Ascending aorta (tissue), 2 donors: ENCODE data around the gene BNIP3. TPM values are rescaled to one million over a fixed set of nuclear protein-coding genes. Genes with fewer than 3 reads are reported as not detected.
A peak's percentile ranks its signal among the peaks of the same experiment; 100 is the strongest.

Source experiments
- DNase-seq, 2 donors: peaks; one replicate each; pipeline ENCODE4 v3.0.0-alpha.2; 2019; ENCODE audit warnings: low spot score in 2 of 2
- H3K27ac ChIP-seq, 2 donors: fragments of 200-600 bp; sonication (generic); one replicate each; pipeline ENCODE4 v1.5.1; 2016 to 2017; ENCODE audit warnings: mild to moderate bottlenecking in 1 of 2
- H3K27me3 ChIP-seq: fragments of 200-600 bp; sonication (generic); one replicate; pipeline ENCODE4 v1.5.1; 2017
- H3K36me3 ChIP-seq, 2 donors: fragments of 200-600 bp; sonication (generic); one replicate each; pipeline ENCODE4 v1.5.1; 2016
- H3K4me1 ChIP-seq, 2 donors: fragments of 200-600 bp; sonication (generic); one replicate each; pipeline ENCODE4 v1.5.1; 2016 to 2017; ENCODE audit warnings: mild to moderate bottlenecking in 1 of 2
- H3K4me3 ChIP-seq, 2 donors: fragments of 200-600 bp; sonication (generic); one replicate each; pipeline ENCODE4 v1.5.1; 2016 to 2017; ENCODE audit warnings: mild to moderate bottlenecking in 1 of 2
- H3K9me3 ChIP-seq, 2 donors: fragments of 200-600 bp; sonication (generic); one replicate each; pipeline ENCODE4 v1.5.1; 2016
- CTCF ChIP-seq, 3 experiments: fragments of 200-600 bp in 2 of 3; fragments of 450-650 bp in 1 of 3; sonication (generic) in 2 of 3; IDR thresholded peaks; one replicate each; pipeline ENCODE4 v1.5.1; 2016 to 2019; ENCODE audit warnings: antibody characterized with exemption in 3 of 3, mild to moderate bottlenecking in 1 of 3, moderate library complexity in 1 of 3
- intact Hi-C: fragments of 100-400 bp; cut with DNase I; formaldehyde crosslinking; loops from one replicate; pipeline ENCODE4 v1.15.1; 2023
- total RNA-seq: library from RNA; depleted of rRNA; stranded (reverse); fragments of >200 nt; gene quantifications from one replicate; pipeline ENCODE4 v1.1.0, GENCODE V29; 2016

BNIP3 gene
- total RNA-seq, 1 donor from 2014 or later: 18.3 TPM

- TF ChIP-seq CTCF (IDR thresholded peaks at IDR 0.05): no peak
Observed at GRCh38 chr10:131983780-131984179, 2.1 kb upstream of the BNIP3 start.

DNA sequence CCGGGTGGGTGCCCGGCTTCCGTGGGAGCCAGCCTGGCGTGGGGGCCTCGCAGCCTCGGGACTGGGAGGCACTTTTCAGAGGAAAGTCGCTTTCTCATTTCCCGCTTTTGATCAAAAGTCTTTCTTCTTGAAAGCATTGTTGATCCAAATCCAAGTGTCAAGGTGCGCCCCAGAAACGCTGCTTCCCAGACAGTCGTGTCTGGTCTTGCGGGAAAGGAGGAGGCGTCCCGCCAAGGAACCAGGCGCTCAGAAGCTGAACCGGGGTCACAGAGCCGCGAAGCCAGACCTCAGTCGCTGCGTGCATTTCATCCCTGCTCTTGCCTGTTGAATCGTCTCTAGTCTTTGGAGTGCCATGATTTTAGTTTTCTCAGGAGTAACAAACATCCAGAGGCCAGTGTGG, 1.1 kb upstream of the BNIP3 start:
- TF ChIP-seq CTCF (IDR thresholded peaks at IDR 0.05): no peak
- Histone ChIP-seq H3K36me3 (no peaks in the 10 kb centered on the region), H3K27me3 (no peaks in the 10 kb centered on the region), H3K9me3 (no peaks in the 10 kb centered on the region), H3K4me1 (peaks cover 6 to 11% of the 10 kb centered on the region in 2 donors), H3K4me3 (peak overlapping the region; percentile 92 to 99), H3K27ac (no peak overlapping the region)
- intact Hi-C loops: loop anchor here (1.0 to 5.0 kb wide), 5 partner anchors 36 to 555 kb away; partner anchors contain the start of genes INPP5A, LRRC27 and STK32C
- DNase-seq: no peak

More at GRCh38 chr10:131983780-131984179, 2.1 kb upstream of the BNIP3 start:
- Histone ChIP-seq H3K4me1 (peaks cover 6 to 11% of the 10 kb centered on the region in 2 donors), H3K9me3 (peaks cover 0 to 5% of the 10 kb centered on the region in 2 donors), H3K27me3 (no peaks in the 10 kb centered on the region), H3K36me3 (no peaks in the 10 kb centered on the region), H3K4me3 (no peak overlapping the region), H3K27ac (no peak overlapping the region)
- no peak for DNase-seq
- intact Hi-C loops: loop anchor here (2.0 to 5.0 kb wide), 5 partner anchors 37 to 554 kb away; partner anchors contain the start of genes INPP5A, LRRC27 and STK32C

- Histone ChIP-seq H3K27ac (peak overlapping the region in 1 of 2 donors; percentile 55), H3K27me3 (no peaks in the 10 kb centered on the region), H3K4me3 (peak overlapping the region; percentile 92 to 99), H3K36me3 (no peaks in the 10 kb centered on the region), H3K9me3 (no peaks in the 10 kb centered on the region), H3K4me1 (peaks cover 6 to 11% of the 10 kb centered on the region in 2 donors)
- intact Hi-C loops: loop anchor here (1.0 to 5.0 kb wide), 5 partner anchors 35 to 555 kb away; partner anchors contain the start of genes INPP5A, LRRC27 and STK32C
- no peak for TF ChIP-seq CTCF (IDR thresholded peaks at IDR 0.05)
- peak in 1 of 2 donors; percentile 72 for DNase-seq
Observed at GRCh38 chr10:131982185-131982756, 548 bp upstream of the BNIP3 start.

GRCh38 chr10:131980761-131981428, 828 bp downstream of the BNIP3 start:
- Histone ChIP-seq H3K27me3 (no peaks in the 10 kb centered on the region), H3K27ac (peak overlapping the region in 1 of 2 donors; percentile 67), H3K36me3 (no peaks in the 10 kb centered on the region), H3K9me3 (no peaks in the 10 kb centered on the region), H3K4me3 (peak overlapping the region; percentile 92 to 99), H3K4me1 (peaks cover 6 to 11% of the 10 kb centered on the region in 2 donors)
- intact Hi-C loops: loop anchor here (5.0 kb wide), 3 partner anchors 326 to 556 kb away; partner anchors contain the start of genes INPP5A, LRRC27 and STK32C
- DNase-seq: no peak
- TF ChIP-seq CTCF (IDR thresholded peaks at IDR 0.05): peak in 1 of 3 experiments; percentile 0

DNA sequence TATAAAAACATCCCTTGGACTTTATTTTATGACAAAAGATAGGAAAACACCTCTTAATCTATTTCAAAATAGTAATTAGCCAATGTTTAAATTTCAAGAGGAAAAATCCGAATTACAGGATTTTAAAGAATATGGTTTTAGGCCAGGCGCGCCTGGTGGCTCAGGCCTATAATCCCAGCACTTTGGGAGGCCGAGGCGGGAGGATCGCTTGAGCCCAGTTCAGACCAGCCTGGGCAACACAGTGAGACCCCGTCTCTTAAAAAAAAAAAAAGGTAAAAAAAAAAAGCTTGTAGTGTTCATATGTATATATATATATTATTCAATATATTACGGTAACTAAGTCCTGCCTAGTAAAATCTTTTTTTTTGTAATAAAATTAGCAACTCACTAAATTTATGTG, 1.4 kb downstream of the BNIP3 start:
- Histone ChIP-seq H3K27ac (no peak overlapping the region), H3K36me3 (no peaks in the 10 kb centered on the region), H3K4me1 (peaks cover 6 to 11% of the 10 kb centered on the region in 2 donors), H3K27me3 (no peaks in the 10 kb centered on the region), H3K4me3 (peak overlapping the region; percentile 92 to 99), H3K9me3 (no peaks in the 10 kb centered on the region)
- TF ChIP-seq CTCF (IDR thresholded peaks at IDR 0.05): no peak
- DNase-seq: no peak
- intact Hi-C loops: loop anchor here (5.0 kb wide), 3 partner anchors 327 to 557 kb away; partner anchors contain the start of genes INPP5A, LRRC27 and STK32C
